GM18499 (cell line): Measurements from ENCODE around the gene KIAA1549.

Experiments
- ATAC-seq: cut with Tn5 transposase; IDR thresholded peaks from one replicate; pipeline ENCODE4 v1.9.1; 2021; ENCODE audit warnings: moderate number of reproducible peaks; ENCODE audit not compliant: insufficient read depth, unreplicated experiment

Gene KIAA1549

GRCh38 chr7:138916275-138916674, 64.9 kb downstream of the KIAA1549 start:
- ATAC-seq: no peak

GRCh38 chr7:138913783-138914182, 67.4 kb downstream of the KIAA1549 start:
- ATAC-seq: no peak

- no peak for ATAC-seq
Observed at GRCh38 chr7:138911007-138911406, 70.2 kb downstream of the KIAA1549 start.

- ATAC-seq: no peak
Observed at GRCh38 chr7:138907850-138908249, 73.3 kb downstream of the KIAA1549 start.

- no peak for ATAC-seq
Observed at GRCh38 chr7:138907201-138907847, 73.9 kb downstream of the KIAA1549 start.

- no peak for ATAC-seq
Observed at GRCh38 chr7:138903859-138904435, 77.2 kb downstream of the KIAA1549 start.

- no peak for ATAC-seq
Observed at GRCh38 chr7:138903186-138903820, 77.9 kb downstream of the KIAA1549 start.

GRCh38 chr7:138902161-138902560, 79.0 kb downstream of the KIAA1549 start:
- no peak for ATAC-seq

- ATAC-seq: no peak
Observed at GRCh38 chr7:138900035-138900828, 81.0 kb downstream of the KIAA1549 start.

- no peak for ATAC-seq
Observed at GRCh38 chr7:138898802-138899201, 82.4 kb downstream of the KIAA1549 start.

- no peak for ATAC-seq
Observed at GRCh38 chr7:138898255-138898654, 82.9 kb downstream of the KIAA1549 start.

- no peak for ATAC-seq
Observed at GRCh38 chr7:138895679-138896078, 85.5 kb downstream of the KIAA1549 start.

GRCh38 chr7:138893258-138893657, 87.9 kb downstream of the KIAA1549 start:
- ATAC-seq: no peak

GRCh38 chr7:138892812-138893211, 88.4 kb downstream of the KIAA1549 start:
- ATAC-seq: no peak

- no peak for ATAC-seq
Observed at GRCh38 chr7:138892006-138892630, 89.1 kb downstream of the KIAA1549 start.

- ATAC-seq: no peak
Observed at GRCh38 chr7:138891446-138891810, 89.8 kb downstream of the KIAA1549 start.

- no peak for ATAC-seq
Observed at GRCh38 chr7:138890499-138891445, 90.4 kb downstream of the KIAA1549 start.

GRCh38 chr7:138889582-138890498, 91.3 kb downstream of the KIAA1549 start:
- no peak for ATAC-seq
